Left renal pelvis (tissue), 4 donors: Measurements from ENCODE around the gene ZNF443. TPM values are rescaled to one million over a fixed set of nuclear protein-coding genes. Genes with fewer than 3 reads are reported as not detected.
A peak's percentile ranks its signal among the peaks of the same experiment; 100 is the strongest.
"Not testable (repeated sequence)": the region's sequence is repeated elsewhere in the genome, so short reads cannot be mapped to it uniquely, and the experiment has no call there.

Experiments
- DNase-seq, 4 donors: peaks; one replicate each; pipeline ENCODE4 v3.0.0-alpha.2; 2013; ENCODE audit warnings: low read depth in 4 of 4, low spot score in 3 of 4
- polyA plus RNA-seq, 4 donors: library from polyadenylated mRNA; unstranded; fragments of 120-200 nt; gene quantifications; one replicate each; pipeline ENCODE4 v1.2.1, GENCODE V29; 2013; ENCODE audit not compliant: insufficient read length in 4 of 4

Gene ZNF443
- polyA plus RNA-seq: 10 to 100 TPM in 2 of 4 donors, 1 to 10 TPM in 2; 6.7 to 13.8 (median 10.5) TPM

GRCh38 chr19:12440541-12441316, at the start of gene ZNF443:
TSS of gene ZNF443 (minus strand) at chr19:12441021. CDS start at chr19:12440914, 107 bp downstream.
- peak; percentile 94 to 96 (median 95) for DNase-seq

GRCh38 chr19:12486265-12486783, 45.5 kb upstream of the ZNF443 start:
- not testable (repeated sequence) for DNase-seq

GRCh38 chr19:12485571-12485970, 44.8 kb upstream of the ZNF443 start:
- no peak for DNase-seq

- no peak for DNase-seq
Observed at GRCh38 chr19:12485052-12485416, 44.2 kb upstream of the ZNF443 start.

GRCh38 chr19:12484371-12485051, 43.7 kb upstream of the ZNF443 start, which contains the start of gene ZNF709:
TSS of gene ZNF709 (minus strand) at chr19:12484816. CDS start at chr19:12484657, 159 bp downstream.
- DNase-seq: peak; percentile 87 to 92 (median 91)

GRCh38 chr19:12484011-12484370, 43.2 kb upstream of the ZNF443 start:
- no peak for DNase-seq

- no peak for DNase-seq
Observed at GRCh38 chr19:12482509-12482886, 41.7 kb upstream of the ZNF443 start.

GRCh38 chr19:12481781-12482508, 41.1 kb upstream of the ZNF443 start:
- no peak for DNase-seq

GRCh38 chr19:12478234-12478941, 37.6 kb upstream of the ZNF443 start:
- DNase-seq: no peak

GRCh38 chr19:12467651-12468050, 26.8 kb upstream of the ZNF443 start:
- DNase-seq: not testable (repeated sequence)

GRCh38 chr19:12465211-12465610, 24.4 kb upstream of the ZNF443 start:
- no peak for DNase-seq

GRCh38 chr19:12464769-12465168, 23.9 kb upstream of the ZNF443 start:
- no peak for DNase-seq

- DNase-seq: not testable (repeated sequence)
Observed at GRCh38 chr19:12464139-12464538, 23.3 kb upstream of the ZNF443 start.

- DNase-seq: peak in 1 of 4 donors; percentile 16
Observed at GRCh38 chr19:12453495-12453894, 12.7 kb upstream of the ZNF443 start.

GRCh38 chr19:12450844-12451243, 10.0 kb upstream of the ZNF443 start:
- DNase-seq: no peak

GRCh38 chr19:12448808-12449207, 8.0 kb upstream of the ZNF443 start:
- no peak for DNase-seq

GRCh38 chr19:12439686-12440540, 908 bp downstream of the ZNF443 start:
- not testable (repeated sequence) for DNase-seq

GRCh38 chr19:12430726-12431299, 10.0 kb downstream of the ZNF443 start:
- DNase-seq: not testable (repeated sequence)

GRCh38 chr19:12425888-12426274, 14.9 kb downstream of the ZNF443 start:
- DNase-seq: no peak
